GM19043 (cell line): Measurements from ENCODE around the gene LMCD1.

Experiments
- ATAC-seq: cut with Tn5 transposase; IDR thresholded peaks from one replicate; pipeline ENCODE4 v1.9.1; 2021; ENCODE audit warnings: low read depth; ENCODE audit not compliant: unreplicated experiment

The LMCD1 gene

DNA sequence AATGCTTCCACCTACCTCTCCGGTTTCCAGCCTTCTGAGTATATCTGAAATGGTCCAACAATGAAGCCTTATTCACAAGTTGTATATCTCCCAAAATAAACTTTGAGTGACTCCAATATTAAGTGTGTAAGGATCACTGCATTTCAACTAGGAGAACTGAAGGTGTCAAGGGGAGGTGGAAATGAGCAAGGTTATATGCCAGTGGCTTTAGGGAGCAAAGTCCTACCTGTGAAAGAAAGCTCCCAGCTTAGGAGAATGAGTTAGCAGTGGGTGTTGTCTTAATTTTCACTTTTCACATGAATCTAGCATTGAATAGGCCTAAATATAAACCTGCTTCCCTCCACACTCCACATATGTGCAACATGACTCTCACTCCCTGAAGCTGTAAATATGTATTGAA is 29.0 kb downstream of the LMCD1 start:
- no peak for ATAC-seq

DNA sequence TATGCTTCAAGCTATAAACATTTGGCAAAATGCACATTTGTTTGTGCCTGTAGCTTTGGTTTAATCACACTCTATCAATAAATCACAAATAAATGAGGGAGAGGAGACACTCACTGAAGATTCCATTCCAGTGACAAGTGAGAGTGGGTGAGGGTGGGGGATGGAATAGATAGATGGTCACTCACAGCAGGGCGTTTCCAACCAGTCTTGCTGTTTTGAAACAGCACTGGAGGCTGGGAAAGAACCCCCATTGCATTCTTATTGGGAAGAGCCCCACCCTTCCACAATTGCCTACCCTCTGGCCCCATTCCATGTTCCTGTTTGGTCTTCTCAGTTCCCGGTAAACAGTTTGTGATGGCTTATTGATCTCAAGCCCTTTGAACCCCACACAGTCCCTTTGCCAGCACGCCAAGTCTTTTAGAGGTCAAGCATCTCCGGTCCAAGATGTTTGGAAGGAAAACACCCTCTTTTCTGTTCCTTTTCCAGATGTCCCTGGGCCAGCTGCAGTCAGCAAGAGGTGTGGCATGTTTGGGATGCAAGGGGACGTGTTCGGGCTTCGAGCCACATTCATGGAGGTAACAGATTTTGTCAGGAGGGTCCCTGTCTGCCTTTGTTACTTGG is 30.7 kb downstream of the LMCD1 start:
- ATAC-seq, result no peak

DNA sequence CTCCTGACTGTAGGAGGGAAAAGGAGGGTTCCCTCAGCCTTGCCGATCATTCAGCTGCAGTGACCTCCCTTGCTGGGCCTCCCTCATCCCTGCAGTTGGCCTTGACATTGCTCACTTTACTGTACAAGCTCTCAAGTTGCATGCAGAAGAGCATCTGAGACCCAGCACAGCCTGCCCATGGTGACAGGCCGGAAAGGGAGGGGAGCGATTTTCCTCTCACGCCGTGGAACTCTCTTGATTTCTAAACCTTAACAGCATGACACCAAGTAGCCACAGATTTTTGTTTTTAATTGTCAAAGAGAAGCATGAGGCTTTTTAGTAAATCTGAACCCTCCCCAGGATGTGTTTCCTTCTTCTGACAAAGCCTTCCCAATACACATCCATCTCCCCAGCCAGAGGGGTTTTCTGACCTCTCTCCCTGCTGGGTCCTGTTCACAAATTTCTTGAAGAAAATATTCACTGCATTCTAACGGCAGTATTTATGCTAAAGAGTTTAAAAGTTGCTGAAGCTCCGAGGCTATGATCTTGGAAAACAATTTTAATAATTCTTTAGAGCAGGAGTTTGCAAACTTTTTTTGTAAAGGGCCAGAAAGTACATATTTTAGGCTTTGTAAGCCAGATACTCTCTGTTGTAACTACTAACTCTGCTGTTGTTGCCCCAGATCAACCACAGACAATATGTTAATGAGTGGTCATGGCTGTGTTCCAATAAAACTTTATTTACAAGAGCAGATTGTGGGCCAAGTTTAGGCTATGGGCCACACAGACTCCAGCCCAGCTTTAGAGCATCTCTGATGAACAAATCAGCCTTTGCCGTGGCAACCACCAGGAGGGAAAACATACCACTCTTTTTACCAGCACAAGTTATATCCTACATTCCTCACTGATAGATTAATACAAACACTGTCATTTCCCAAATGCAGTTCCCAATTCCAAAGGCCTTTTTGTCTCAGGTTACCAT is 34.8 kb downstream of the LMCD1 start:
- no peak for ATAC-seq

DNA sequence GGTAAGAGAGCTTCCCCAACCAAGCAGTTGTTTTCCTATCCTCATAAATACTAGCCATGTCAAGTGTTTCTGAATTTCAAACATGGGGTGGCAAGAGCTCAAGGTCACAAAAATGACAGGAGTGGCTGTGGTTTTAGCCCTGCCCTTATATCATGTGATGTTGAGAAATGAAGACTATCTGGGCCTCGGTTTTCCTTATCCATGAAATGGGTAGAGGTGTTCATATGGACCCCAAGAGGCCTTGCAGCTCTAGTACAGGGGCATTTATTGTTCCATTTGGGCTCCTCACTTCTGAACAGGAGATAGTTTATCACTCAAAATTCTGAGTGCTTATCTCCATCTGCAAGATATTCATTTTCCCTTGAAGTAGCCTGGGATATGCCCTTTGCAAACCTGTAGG is 35.8 kb downstream of the LMCD1 start:
- no peak for ATAC-seq

DNA sequence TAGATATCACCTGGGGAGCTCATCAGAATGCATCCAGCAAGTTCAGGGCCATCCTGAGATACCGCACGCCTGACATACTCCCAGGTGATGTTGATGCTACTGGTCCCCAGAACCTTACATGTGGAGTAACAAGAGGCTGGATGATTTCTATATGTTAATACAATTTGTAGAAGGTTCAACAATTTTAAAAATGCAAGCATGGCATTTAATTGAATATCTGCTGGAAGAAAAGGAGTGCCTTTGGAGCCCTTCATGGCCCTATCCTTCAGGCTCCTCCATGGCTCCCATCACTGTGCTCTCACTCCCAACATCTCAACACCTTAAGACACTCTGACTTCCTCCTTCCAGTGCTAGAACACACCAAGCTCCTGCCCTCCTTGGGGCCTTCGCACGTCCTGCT is 36.6 kb downstream of the LMCD1 start:
- ATAC-seq, result no peak

DNA sequence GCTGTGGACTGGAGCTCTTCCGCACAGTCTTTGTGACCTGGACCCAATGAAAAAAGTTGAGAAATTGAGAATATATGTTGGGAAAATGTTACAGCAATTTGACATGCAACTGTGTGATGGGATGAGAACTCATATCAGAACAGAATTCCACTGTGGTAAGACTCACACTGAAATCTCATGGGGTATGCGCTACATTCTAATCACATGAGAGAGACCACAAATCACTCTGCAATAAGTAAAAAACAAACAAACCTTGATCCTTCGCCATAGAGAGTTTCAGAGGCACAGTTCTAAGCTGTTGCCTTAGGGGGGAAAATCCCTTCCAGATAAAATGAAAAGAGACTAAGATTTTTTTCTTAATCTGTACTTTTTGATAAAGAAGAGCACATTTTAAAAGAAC is 37.3 kb downstream of the LMCD1 start:
- ATAC-seq, result no peak

DNA sequence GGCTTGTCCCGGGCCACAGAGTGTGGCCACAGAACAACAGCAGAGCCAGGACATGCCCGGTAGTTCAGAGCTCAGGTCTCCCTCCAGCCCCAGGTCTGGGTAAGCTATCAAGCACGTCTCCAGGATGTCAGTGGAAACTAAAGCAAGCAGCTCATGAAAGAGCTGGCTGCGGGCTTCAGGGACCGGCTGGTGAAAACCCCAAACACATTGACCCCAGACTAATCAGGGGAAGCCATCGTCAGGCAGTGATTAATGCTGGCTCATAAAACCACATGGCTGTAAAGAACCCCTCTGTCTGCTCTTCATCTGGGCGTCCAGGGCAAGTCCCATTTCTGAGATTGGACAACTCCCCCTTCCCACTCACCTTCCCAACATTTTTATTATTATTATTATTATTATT is 37.8 kb downstream of the LMCD1 start:
- ATAC-seq, result no peak

DNA sequence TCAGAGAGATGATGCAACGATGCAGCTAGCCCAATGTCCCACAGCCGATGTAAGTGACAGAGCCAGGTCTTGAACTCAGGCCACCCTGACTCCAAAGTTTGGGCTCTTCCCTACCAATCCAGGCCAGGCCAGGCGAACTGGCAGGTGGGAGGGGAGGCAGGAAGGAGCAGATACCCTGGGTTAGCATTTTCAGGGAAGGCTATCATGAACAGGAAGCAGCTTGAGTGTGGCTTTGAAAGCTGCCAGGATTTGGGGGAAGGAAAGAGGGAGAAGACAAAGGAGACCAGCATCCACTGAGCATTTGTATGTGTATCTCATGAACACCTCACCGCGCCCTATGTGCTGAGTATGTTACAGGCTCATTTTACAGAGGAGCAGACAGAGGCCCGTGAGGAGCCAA is 38.8 kb downstream of the LMCD1 start:
- no peak for ATAC-seq

DNA sequence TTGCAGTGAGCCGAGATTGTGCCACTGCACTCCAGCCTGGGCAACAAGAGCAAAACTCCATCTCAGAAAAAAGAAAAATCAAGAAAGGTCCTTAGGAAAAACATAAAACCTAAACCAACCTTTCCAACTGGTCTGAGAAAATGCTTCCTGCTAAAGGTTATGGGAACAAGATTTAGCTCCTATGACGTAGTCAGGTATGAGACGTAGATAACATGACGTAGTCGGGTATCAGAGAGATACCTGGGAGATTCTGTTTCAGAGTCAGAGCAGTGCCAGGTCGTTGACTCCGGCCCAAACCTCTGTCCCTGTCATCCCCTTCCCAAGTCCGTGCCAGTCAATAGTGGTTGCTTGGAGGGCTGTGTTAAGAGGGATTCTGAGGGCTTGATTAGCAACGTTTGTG is 39.9 kb downstream of the LMCD1 start:
- ATAC-seq, result no peak

DNA sequence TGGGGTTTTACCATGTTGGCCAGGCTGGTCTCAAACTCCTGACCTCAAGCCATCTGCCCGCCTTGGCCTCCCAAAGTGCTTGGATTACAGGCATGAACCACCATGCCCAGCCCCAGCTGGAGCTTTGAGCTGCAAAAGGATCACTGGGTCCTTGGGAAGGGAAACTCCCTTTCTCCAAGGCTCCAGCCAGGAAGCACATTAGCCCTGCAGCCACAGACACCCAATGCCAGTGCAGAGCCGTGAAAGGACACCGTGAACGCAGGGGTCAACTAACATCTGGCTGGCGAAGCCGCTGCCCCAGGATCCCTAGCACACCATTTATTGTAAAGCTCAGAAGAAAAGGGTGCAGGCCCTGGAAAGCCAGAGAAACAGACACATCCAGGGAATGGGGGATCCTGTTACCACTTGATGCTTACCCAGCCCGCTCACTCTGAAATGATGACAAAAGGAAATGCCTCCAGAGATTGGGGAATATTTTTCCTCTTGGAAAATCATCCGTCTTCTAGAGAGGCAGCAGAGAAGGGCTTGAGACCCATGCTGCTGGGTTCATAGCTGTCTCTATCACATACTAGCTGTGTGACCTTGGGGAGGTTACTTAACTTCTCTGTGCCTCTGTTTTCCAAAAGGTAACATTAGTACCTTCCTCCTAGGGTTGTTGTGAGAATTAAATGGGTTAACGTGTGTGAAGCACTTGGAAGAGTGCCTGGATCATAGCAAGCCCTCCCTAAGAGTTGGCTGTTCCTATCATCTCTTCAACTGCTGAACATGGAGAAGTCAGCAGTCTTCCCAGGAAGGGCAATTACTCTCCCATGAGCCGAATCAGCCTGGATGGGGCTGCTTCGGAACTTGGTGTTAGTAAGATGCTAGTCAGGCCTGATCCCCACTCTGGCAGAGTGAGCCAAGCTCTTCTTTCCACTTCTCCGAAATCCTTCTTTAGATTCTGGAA is 40.8 kb downstream of the LMCD1 start:
- ATAC-seq, result no peak

DNA sequence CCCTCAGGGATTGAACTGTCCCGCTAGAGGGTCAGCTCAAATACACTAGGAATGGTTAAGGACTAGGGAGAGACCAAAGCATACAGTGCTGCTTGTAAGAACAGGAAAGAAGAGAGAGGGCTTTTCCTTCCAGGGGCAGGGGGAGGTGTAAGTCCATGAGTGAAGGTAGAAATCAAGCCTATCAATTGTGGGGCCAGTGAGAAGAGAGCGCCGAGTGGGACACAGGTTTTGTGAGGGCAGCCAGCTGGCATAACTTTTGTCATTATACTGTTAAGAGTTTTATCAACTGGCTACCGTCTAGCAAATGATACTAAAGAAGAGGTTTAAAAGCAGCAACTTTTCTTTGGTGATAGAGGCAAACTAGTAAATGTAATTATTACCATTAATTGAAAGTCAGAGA is 45.0 kb downstream of the LMCD1 start:
- no peak for ATAC-seq

DNA sequence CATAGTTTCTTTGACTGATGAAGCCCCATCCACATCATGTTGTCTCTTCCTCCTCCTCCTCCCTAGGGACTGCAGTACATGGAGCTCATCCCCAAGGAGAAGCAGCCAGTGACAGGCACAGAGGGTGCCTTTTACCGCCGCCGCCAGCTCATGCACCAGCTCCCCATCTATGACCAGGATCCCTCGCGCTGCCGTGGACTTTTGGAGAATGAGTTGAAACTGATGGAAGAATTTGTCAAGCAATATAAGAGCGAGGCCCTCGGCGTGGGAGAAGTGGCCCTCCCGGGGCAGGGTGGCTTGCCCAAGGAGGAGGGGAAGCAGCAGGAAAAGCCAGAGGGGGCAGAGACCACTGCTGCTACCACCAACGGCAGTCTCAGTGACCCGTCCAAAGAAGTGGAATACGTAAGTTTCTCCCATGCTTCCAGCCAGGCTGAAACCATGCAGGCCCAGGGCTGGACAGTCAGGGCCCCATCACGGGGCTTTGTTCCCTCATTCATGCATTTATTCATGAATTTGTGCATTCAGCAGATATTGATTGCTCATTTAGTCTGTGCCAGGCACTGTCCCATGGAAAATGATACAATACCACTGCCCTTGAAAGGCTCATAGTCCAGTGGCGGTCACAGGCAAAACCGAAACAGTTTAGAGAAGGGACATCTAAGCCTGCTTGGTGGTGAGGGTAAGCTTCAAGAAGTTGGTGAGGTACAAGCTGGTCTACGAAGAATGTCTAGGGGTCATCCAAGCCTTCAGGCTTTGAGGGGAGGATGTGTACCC is 47.1 kb downstream of the LMCD1 start:
- ATAC-seq, result no peak

DNA sequence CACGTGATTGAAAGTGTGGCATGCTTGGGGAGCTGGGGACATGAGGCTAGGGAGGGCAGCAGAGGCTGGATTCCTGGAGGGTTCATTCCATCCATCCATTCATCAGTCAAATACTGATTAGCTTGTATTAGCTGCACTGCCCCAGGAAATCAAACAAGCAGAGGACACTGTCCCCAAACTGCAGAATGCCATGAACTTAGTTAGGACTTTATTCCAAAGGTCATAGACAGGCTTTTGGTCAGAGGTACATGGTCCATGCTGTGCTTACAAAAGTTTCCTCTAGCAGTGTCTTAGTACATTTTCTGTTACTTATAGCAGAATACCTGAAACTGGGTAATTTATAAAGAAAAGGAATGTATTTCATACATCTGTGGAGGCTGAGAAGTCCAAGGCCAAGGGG is 47.7 kb downstream of the LMCD1 start:
- no peak for ATAC-seq

DNA sequence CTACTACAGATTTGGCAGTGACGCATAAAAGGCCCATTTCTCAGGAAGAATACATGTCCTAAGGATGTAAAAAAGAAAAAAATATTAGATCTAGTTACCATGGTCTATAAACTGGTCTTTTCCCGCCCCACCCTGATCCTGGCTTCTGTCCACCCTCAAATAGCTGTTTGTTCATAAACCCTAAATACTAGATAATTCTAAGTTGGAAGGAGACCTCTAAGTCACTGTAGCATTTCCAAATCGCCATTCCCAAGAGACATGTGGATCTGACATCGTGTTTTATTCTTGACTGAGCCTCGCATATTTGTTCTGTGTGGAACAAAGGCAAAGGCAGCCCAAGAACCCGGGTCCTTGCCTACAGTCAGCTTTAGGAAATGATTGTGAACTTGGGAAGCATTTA is 49.0 kb downstream of the LMCD1 start:
- no peak for ATAC-seq

DNA sequence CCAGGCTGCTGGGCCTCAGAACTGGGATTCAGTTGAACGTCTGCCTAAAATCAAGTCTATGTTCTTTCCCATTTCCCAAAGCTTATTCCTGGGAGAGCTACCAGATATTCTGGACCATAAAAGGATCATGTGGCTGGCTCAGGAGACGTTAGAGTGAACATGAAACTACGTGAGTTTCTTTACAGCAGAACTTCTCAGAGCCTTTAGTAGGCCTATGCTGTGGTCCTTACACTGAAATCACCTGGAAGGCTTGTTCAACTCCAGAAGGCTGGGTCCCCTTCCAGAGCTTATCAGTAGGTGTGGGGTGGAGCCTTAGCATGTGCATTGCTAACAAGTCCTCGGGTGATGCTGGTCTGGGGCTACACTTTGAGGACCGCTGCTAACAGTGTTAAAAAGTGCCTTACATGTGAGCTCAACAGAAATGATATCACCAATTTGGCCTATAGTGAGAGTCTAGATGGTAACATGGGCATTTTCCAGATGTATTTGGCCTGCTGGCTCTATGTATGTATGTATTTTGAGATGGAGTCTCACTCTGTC is 50.7 kb downstream of the LMCD1 start:
- no peak for ATAC-seq

DNA sequence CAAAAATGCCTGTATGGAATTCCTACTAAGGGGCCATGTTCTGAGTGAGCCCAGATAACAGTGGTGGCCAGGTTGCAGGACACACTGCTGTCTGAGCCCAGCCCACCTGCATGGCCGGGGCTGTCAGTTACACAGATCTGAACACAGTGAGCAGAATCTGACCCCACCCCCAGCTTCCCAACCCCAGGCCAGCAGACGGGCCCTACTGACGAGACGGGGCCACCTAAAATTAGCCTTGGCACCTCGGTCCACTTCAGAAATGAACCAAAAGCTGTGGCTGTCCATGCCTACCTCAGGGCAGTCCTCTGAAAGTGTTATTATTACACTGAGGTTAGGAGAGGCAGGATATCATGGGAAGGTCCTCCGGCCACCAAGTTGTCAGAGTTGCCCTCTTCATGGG is 51.8 kb downstream of the LMCD1 start:
- ATAC-seq, result no peak

DNA sequence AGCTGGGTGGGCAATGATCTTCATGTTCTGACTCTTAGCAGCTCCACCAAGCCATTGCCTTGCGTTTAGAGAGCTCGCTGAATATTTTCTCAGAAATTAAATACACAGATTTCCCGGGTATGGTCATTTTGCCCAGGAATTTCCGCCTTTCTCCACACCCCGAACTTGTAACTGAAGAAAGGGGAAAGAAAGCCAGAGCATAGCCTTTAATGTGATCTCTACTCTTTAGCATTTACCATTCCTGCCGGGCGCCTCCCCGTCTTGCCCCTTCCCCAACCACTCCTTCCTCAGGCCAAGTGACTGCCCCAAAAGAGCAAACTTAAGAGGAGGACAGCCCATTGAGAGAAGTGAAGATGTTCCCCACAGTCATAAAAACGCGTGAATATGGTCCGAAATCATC is 53.1 kb downstream of the LMCD1 start:
- no peak for ATAC-seq

DNA sequence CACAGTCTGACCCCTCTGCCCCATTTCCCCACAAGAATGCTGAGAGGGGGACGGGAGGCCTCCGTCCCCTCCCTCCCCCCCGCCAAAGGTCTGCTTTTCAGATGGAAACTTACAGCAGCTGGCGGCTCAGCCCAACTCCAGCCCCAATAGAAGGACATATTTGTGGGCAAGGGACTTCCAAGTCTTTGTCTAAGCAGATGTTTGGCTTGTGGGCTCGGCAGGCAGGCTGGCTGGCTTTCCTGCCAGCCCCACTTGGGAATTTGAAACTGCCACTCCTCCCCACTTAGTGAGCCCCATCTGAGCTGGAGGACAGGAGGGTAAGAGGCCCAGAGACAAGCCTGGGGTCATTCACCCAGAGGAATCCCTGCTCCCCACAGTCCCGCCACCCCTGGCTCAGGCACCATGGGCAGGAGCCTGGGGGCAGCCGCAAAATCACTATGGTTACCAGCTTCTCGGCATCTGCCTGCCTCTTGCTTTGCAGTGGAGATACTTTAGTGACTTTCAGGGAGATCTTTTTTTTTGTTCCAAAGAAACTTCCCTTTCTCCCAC is 53.6 kb downstream of the LMCD1 start:
- ATAC-seq, result no peak

DNA sequence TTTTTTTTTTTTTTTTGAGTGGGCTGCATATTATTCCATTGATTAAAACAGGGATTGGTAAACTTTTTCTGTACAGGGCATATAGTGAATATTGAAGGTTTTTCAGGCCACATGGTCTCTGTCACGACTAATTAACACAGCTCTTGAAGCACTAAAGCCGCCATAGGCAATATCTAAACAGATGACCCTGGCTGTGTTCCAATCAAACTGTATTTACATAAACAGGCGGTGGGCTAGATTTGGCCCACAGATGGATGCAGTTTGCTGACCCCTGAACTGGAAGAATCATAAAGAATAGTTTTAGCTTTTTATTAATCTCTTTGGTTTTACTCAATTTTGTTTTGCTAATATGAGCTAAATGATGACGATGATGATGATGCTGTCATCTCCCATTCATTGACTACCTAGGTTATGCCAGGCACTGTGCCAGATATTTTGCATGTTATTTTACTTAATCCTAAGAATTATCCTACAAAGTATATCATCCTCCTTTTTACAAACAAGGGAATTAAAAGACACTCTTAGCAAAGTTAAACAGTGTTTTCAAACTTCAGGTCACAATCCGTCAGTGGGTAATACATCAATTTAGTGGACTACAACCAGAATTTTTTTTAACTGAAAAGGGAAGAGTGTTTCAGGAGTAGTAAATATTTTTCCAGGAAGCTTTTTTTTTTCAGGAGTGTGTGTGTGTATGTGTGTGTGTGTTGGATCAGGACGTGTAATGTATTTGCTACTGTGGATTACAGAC is 54.3 kb downstream of the LMCD1 start:
- ATAC-seq, result no peak
